K562 (cell line): ENCODE measurements around the gene RARA. TPM values are rescaled to one million over a fixed set of nuclear protein-coding genes. Genes with fewer than 3 reads are reported as not detected.

Experiments used
- ATF1 ChIP-seq, 2 experiments: fragments of 450-650 bp in 1 of 2; IDR thresholded peaks; 2 replicates each; pipeline ENCODE4 v1.6.1; 2016; ENCODE audit warnings: missing compliant biosample characterization in 1 of 2, missing genetic modification characterization in 1 of 2
- BRCA1 ChIP-seq, 2 experiments: fragments of 450-650 bp in 1 of 2; sonication (generic) in 1 of 2; formaldehyde crosslinking in 1 of 2; IDR thresholded peaks; 2 replicates each; pipeline versions ENCODE4 v1.5.0 to v1.6.1; 2017 to 2020; ENCODE audit warnings: mild to moderate bottlenecking in 1 of 2, missing genetic modification reagents in 1 of 2
- DACH1 ChIP-seq: fragments of 450-650 bp; IDR thresholded peaks from 2 replicates; pipeline ENCODE4 v1.6.1; 2018; ENCODE audit not compliant: partially characterized antibody
- ETV5 ChIP-seq: sonication (generic); formaldehyde crosslinking; IDR thresholded peaks from 2 replicates; pipeline ENCODE4 v1.4.0; 2020; ENCODE audit warnings: low read depth, mild to moderate bottlenecking, missing genetic modification reagents
- MEIS2 ChIP-seq: fragments of 450-650 bp; IDR thresholded peaks from 2 replicates; pipeline ENCODE4 v1.6.1; 2014; ENCODE audit warnings: mild to moderate bottlenecking; ENCODE audit not compliant: partially characterized antibody
- NFXL1 ChIP-seq: fragments of 450-650 bp; formaldehyde crosslinking; IDR thresholded peaks from 2 replicates; pipeline ENCODE4 v1.4.0; 2021; ENCODE audit warnings: mild to moderate bottlenecking
- PHF21A ChIP-seq: fragments of 450-650 bp; IDR thresholded peaks from 2 replicates; pipeline ENCODE4 v1.6.1; 2017; ENCODE audit warnings: low read depth, borderline replicate concordance
- PRMT5 ChIP-seq: sonication (generic); formaldehyde crosslinking; IDR thresholded peaks from 2 replicates; pipeline ENCODE4 v1.5.0; 2020; ENCODE audit warnings: missing genetic modification reagents
- STAT5A ChIP-seq: IDR thresholded peaks from 2 replicates; pipeline ENCODE4 v1.6.1; 2012; ENCODE audit warnings: low read length, inconsistent platforms, borderline replicate concordance
- TAF7 ChIP-seq: fragments of 450-650 bp; IDR thresholded peaks from 2 replicates; pipeline ENCODE4 v1.6.1; 2016; ENCODE audit warnings: missing genetic modification characterization, missing compliant biosample characterization
- ZNF263 ChIP-seq: sonication (generic); formaldehyde crosslinking; IDR thresholded peaks from 2 replicates; pipeline ENCODE4 v1.8.0; 2022; ENCODE audit warnings: mild to moderate bottlenecking, missing genetic modification reagents, borderline replicate concordance
- polyA plus RNA-seq, 8 experiments: library from polyadenylated mRNA; depleted of rRNA in 4 of 8; stranded (reverse) in 5 of 8; unstranded in 3 of 8; fragments of >200 nt; fragmentation: Nextera tagmentation in 2 of 8; fragmentation: Illumina TruSeq in 1 of 8; extraction: Ambion mirVana in 2 of 8; extraction: Trizol in 1 of 8; gene quantifications; 2 replicates each; pipeline versions ENCODE4 v1.2.1 to v1.2.3, GENCODE V29; 2011 to 2014; ENCODE audit warnings: inconsistent platforms in 1 of 8, missing spikeins in 1 of 8
- total RNA-seq, 7 experiments: library from RNA; depleted of rRNA in 6 of 7; stranded (reverse); fragments of >200 nt in 6 of 7; fragmentation: Illumina TruSeq in 2 of 7; extraction: Trizol in 2 of 7; gene quantifications; 2 replicates each; pipeline versions ENCODE4 v1.2.1 to v1.2.3, GENCODE V29; 2011 to 2021; ENCODE audit warnings: low replicate concordance in 1 of 7
- TF ChIP-seq, protein P1 (sequence below): fragments of 200-600 bp; sonication (generic); IDR thresholded peaks from one replicate; pipeline ENCODE4 v1.6.1; 2012; ENCODE audit warnings: mild to moderate bottlenecking, low read depth, low read length, inconsistent platforms

The RARA gene
- total and polyA plus RNA-seq, 9 of the 15 experiments (the other 6 are each of a cell fraction or from before 2014, with no cell fraction given): 0.10 to 28.0 (median 7.9) TPM

DNA sequence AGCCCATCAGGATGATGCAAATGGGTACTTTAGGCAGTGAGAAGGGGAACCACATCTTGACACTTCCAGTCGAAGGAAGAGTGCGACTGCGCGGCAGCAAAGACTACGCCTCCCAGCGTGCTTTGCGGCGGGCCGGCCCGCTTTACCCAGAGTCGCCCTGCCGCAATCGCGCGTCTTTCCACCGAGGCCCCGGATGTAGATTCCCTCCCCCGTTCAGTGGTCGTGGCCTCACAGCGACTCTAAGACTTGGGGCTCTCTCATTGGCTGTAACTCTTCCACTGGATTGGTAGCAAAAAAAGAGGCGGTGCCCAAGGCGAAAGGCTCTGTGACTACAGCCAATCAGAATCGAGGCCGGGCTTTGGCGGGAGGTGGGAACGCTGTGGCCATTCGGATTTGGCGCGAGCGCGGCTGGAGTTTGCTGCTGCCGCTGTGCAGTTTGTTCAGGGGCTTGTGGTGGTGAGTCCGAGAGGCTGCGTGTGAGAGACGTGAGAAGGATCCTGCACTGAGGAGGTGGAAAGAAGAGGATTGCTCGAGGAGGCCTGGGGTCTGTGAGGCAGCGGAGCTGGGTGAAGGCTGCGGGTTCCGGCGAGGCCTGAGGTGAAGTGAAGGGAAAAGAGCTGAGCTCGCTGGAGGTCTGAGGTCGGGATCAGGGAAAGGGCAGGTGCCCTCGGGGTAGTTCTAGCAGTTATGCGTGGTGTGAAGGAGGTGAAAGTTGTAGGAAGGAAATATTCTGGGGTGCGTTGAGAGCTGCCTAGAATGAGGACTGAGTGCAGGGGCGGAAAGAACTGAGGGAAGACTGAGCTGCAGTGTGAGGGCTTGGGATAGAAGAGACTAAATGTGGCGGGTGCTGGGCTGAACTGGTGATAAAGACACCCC is 21.2 kb upstream of the RARA start, which contains the start of gene CDC6 (continued):
- TF ChIP-seq MEIS2 (peak; percentile 32), PRMT5 (no peak), PHF21A (0 out of 2 replicates have a peak, but pooled peaks have one; percentile 10), STAT5A (no peak), ZNF263 (CRISPR knock-in tag) (no peak), DACH1 (no peak), ETV5 (CRISPR knock-in tag) (no peak), TAF7 (tag) (peak; percentile 95), NFXL1 (no peak), BRCA1 (IDR thresholded peaks at IDR 0.05) (no peak), BRCA1 (CRISPR knock-in tag; IDR thresholded peaks at IDR 0.05) (no peak), ATF1 (CRISPR knock-in tag; IDR thresholded peaks at IDR 0.05) (no peak), ATF1 (tag; IDR thresholded peaks at IDR 0.05) (peak; percentile 93)
- TF ChIP-seq, protein P1, sequence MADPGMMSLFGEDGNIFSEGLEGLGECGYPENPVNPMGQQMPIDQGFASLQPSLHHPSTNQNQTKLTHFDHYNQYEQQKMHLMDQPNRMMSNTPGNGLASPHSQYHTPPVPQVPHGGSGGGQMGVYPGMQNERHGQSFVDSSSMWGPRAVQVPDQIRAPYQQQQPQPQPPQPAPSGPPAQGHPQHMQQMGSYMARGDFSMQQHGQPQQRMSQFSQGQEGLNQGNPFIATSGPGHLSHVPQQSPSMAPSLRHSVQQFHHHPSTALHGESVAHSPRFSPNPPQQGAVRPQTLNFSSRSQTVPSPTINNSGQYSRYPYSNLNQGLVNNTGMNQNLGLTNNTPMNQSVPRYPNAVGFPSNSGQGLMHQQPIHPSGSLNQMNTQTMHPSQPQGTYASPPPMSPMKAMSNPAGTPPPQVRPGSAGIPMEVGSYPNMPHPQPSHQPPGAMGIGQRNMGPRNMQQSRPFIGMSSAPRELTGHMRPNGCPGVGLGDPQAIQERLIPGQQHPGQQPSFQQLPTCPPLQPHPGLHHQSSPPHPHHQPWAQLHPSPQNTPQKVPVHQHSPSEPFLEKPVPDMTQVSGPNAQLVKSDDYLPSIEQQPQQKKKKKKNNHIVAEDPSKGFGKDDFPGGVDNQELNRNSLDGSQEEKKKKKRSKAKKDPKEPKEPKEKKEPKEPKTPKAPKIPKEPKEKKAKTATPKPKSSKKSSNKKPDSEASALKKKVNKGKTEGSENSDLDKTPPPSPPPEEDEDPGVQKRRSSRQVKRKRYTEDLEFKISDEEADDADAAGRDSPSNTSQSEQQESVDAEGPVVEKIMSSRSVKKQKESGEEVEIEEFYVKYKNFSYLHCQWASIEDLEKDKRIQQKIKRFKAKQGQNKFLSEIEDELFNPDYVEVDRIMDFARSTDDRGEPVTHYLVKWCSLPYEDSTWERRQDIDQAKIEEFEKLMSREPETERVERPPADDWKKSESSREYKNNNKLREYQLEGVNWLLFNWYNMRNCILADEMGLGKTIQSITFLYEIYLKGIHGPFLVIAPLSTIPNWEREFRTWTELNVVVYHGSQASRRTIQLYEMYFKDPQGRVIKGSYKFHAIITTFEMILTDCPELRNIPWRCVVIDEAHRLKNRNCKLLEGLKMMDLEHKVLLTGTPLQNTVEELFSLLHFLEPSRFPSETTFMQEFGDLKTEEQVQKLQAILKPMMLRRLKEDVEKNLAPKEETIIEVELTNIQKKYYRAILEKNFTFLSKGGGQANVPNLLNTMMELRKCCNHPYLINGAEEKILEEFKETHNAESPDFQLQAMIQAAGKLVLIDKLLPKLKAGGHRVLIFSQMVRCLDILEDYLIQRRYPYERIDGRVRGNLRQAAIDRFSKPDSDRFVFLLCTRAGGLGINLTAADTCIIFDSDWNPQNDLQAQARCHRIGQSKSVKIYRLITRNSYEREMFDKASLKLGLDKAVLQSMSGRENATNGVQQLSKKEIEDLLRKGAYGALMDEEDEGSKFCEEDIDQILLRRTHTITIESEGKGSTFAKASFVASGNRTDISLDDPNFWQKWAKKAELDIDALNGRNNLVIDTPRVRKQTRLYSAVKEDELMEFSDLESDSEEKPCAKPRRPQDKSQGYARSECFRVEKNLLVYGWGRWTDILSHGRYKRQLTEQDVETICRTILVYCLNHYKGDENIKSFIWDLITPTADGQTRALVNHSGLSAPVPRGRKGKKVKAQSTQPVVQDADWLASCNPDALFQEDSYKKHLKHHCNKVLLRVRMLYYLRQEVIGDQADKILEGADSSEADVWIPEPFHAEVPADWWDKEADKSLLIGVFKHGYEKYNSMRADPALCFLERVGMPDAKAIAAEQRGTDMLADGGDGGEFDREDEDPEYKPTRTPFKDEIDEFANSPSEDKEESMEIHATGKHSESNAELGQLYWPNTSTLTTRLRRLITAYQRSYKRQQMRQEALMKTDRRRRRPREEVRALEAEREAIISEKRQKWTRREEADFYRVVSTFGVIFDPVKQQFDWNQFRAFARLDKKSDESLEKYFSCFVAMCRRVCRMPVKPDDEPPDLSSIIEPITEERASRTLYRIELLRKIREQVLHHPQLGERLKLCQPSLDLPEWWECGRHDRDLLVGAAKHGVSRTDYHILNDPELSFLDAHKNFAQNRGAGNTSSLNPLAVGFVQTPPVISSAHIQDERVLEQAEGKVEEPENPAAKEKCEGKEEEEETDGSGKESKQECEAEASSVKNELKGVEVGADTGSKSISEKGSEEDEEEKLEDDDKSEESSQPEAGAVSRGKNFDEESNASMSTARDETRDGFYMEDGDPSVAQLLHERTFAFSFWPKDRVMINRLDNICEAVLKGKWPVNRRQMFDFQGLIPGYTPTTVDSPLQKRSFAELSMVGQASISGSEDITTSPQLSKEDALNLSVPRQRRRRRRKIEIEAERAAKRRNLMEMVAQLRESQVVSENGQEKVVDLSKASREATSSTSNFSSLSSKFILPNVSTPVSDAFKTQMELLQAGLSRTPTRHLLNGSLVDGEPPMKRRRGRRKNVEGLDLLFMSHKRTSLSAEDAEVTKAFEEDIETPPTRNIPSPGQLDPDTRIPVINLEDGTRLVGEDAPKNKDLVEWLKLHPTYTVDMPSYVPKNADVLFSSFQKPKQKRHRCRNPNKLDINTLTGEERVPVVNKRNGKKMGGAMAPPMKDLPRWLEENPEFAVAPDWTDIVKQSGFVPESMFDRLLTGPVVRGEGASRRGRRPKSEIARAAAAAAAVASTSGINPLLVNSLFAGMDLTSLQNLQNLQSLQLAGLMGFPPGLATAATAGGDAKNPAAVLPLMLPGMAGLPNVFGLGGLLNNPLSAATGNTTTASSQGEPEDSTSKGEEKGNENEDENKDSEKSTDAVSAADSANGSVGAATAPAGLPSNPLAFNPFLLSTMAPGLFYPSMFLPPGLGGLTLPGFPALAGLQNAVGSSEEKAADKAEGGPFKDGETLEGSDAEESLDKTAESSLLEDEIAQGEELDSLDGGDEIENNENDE: no peak
